Raji (cell line): ENCODE results near the gene CYP1B1.

Source experiments
- POLR2A ChIP-seq: IDR thresholded peaks from 2 replicates; pipeline ENCODE4 v1.6.1; 2011; ENCODE audit warnings: low read depth, low read length, control low read depth; ENCODE audit not compliant: insufficient read depth

Gene CYP1B1

DNA sequence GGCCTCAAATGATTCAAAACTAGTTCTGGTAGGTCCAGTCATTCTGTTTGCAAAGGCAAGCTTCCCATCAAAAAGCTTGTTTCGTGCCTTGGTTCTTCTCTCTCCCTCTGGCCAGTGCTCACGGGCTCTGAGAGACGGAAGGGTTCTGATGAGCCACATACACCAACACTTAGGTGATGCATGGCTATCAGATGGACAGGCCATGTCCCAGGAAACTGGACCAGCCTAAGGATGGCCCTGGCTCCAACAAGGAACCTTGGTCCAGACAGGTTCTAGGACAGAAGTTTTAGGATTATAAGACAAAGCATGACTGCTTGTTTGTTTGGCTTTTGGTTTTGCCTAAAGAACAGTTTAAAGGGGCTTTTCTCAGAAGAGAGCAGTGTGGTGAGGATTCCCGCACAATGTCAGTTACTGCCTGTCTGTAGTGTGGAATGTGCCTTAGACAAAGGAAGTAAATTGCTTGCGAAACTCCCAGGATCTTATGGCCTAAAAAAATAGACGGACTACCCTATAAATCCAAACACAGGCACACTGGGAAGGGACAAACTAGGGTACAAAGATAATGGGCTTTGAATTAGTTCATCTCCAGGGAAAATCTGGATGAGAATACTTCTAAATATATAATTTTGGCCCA is 10.3 kb downstream of the CYP1B1 start:
- TF ChIP-seq POLR2A: no peak

DNA sequence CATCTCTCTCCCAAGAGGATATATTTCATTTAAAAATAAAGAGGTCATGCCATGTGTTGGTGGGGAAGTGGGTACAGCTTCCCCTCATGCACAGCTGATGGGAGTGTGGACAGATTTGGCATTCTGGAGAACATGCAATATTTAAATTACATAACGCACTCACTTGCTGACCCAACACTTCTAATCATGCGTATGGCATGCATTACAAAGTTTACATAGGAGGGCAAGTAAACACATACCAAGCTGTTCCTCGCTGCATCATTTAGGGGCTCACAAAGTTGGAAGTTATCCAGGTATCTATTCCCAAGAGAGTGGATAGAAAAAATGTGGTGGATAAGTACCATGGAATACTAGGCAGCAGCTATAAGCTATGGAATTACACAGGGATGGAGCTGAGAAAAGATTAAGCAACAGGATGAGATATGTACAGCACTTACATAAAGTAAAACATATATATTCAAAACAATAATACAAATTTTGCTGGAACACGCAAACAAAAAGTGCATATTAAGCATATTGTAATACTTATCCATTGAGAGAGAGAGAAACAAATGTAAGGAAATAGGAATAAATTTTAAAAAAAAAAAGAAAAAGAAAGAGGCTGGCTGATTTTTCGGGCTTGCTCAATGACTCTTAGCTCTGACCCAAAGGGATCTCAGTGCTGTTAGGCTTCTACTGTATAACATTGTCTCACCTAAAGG is 11.0 kb downstream of the CYP1B1 start:
- TF ChIP-seq POLR2A: no peak

DNA sequence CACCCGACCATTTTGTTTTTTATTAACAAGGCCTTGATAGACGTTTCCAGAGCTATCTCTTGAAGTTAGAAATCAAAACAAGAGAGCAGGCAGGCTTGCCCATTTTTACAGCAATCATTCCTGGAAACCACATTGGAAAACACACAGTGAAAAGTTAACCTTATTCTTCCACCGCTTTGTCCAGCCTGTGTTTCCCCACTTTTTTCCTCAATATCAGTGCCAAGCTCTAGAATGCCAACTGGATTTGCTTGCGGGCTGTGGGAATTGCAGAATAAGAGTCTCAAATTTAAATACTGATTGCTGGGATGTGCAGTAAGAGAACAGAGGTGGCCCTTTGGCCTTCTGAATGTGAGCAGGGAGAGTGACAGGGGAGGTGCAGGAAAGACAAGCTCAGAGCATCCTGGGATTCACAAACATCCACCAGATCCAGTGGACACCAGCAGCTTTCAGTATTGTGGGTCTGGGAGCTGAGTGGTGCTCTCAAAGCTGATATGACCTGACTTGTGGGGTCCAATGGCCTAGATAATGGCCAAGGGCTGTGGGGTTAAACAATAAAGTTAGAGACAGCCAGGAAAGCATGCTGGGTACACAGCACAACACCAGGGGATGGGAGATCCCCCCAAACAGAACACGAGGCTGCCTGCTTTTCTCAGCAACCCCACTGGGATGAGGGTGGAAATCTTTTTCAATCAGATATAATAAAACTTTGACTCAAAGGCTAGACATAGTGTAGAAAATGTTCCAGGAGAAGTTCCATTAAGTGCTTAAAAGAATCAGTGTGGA is 15.5 kb downstream of the CYP1B1 start:
- TF ChIP-seq POLR2A: no peak

DNA sequence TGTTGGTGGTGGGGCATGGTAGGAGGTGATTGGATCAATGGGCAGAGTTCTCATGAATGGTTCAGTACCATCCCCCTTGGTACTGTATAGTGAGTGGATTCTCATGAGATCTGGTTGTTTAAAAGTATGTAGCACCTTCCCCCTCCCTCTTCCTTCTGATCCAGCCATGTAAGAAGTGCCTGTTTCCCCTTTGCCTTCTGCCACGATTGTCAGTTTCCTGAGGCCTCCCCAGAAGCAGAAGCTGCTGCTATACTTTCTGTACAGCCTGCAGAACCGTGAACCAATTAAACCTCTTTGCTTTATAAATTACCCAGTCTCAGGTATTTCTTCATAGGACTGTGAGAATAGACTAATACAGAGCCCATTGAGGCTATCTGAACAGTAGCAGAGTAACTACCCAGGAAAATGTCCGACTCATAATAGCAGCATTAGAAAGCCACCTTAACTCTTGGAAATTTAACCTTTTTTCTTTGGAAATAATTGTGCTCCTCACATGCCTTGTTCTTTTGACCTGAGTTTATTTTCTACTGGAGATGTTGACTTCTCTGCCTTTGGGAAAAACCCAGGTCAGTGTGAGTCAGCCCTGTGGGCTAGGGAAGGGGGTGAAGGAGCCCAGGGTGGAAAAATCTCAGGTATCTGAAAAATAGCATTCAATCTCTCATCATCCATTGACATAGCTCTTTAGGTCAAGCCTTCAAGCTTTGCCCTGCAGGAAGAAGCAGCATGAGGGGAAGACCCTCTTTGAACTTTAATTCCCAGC is 18.1 kb downstream of the CYP1B1 start:
- no peak for TF ChIP-seq POLR2A

DNA sequence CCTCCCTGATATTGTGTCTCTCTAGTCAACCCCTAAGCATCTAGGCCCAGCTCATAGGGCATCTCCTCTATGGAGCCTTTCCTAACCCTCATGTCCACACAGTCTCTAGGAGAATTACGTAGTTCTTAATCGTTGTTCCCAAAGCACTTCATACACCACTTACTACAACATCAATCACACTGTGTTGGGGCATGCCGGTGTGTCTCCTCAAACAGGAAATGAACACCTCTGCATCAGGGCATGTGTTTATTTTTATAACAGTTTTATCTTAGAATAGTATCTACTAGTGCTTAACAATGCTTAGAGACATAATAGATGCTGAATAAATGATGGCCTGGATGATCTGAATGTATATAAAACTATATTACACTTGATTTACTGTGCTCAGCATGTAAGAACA is 19.7 kb downstream of the CYP1B1 start:
- TF ChIP-seq POLR2A: no peak

DNA sequence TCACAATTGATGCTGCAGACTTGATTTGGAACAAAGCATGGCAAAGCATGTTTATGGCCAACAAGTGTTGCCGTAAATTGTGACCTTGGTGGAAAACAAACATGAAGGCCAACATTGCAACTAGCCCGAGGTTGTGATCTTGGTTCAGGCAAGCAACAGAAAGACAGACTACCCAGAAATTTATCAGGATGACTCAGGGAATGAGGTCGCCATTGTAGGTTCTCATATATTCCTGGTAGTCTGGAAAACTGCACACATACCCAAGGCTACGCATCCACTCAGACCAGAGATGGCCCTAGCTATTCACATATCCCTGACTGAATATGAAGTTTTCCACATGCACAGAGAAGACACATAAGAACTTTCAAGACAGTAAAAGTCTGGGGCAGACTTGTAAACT is 30.1 kb downstream of the CYP1B1 start:
- no peak for TF ChIP-seq POLR2A

DNA sequence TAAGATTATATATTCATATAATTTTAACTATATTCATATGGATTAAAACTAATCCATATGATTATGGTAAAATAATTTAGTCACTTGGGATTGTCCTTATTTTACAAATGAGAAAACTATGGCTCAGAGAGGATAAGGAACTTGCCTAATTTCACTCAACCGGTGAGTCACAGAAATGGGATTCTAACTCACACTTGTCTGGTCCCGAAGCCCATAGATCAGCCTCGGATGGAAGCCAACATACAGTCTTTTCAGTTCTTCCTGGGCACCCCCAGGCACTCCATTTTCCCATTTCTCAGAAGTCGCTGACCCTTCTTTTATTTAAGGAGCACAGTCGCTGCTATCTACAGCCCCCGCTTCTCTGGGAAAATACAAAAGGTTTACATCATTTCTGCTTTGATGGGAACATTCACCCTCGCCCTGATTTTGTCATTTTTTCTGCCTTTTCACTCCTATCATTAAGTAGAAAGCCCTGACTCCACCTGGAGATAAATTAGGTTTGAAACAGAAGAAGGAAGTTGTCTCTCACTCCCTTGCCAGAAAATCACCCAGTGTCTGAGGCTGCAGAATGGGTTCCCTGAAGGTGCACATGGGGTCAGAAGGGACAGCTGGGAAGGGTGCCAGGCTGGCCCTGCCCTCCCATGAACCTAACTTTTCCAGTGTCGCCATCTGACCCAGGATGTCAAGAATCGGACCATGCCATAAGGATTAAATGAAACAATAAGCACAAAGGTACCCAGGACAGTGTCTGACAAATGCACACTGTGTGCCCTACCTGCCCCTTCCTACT is 36.6 kb downstream of the CYP1B1 start:
- TF ChIP-seq POLR2A: no peak

DNA sequence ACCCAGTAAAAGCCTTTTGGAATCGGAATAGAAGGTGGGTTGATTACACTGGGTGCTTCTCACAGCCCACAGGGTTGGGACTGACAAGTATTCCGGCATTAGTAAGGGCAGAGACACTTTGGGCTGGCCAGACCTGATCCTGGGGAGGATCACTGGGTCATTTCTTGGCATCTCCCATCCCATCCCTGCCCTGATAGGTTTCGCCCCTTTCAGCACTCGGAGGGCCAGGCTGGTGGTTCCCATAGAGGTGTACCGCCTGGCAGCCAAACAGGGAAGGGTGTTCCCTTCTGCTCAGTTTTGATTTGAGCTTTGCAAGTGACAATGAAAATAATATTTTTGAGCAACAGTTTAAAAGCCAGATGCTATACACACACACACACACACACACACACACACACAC is 37.3 kb downstream of the CYP1B1 start:
- TF ChIP-seq POLR2A: no peak

DNA sequence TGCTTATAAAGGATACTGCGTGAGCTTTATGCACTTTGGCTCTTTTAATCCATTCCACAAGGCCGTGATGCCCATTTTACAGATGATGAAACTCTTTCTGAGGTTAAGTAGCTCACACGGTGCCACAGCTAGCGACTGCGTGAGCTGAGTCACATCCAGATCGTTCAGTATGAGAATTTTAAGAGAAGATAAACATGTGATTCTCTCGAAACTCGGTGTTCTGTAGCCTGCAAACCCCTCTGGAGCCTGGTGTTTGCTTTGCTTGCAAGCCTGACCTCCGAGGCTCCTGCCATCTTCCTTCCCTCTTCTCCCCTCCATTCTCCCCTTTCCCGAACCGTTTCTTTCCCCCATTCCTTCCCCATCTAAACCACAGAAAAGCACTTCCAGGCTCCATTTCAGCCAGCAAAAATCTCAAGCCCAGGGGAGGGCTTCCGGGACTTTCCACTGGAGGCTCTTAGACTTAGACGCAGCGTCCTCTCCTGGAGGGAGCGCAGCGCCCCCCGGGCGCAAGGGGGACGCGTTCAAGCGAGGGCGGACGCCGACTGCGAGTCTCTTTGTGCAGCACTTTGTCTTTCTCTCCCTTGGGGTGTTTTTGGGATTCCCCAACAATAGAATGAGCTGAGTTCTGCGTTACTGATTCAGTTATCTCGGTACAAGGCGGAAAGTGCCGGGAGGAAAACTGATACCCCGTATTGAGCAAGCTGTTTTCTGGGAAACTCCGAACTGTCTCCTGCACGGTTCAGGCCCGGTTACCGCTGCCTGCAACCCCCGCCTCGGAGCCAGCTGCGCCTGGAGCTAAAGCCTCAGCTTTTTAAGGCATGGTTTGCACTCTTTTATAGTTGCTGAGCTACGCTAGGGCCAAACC is 38.0 kb downstream of the CYP1B1 start:
- TF ChIP-seq POLR2A: no peak

DNA sequence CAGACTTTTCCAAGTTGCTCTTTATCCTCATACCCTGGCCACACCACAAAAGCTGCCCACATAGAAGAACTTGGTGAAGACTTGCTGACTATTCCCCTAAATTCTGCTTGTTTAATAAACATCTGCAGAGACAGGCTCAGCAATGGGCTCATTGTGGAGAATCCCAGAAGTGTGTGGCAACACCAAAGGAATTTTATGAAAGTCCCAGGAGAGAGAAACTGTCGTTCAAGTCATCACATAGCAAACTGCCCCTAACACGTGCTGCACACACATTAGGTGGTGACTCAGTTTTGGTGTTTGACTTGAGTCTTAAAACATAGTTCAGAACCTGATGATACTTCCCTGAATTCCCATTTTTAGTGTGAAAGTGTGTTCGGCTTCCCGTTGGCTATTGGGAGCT is 38.6 kb downstream of the CYP1B1 start:
- TF ChIP-seq POLR2A: no peak

DNA sequence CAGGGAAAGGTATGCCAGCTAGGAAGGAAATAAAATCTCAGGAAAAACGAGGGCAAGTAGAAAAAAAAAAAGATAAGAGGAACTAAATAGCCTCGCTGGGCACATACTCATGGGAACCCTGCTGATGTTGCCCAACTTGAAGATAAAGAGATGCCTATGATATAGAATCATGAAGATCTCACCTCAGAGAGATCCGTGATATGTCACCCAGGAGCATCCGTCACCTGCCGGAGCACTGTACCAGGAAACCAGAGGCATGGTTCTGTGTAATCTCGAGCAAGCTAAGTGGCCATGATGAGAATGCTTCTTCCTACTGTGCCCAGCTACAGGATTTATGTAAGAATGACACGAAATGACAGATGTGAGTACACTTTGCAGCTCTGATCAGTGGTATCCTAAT is 40.0 kb downstream of the CYP1B1 start:
- TF ChIP-seq POLR2A: no peak

DNA sequence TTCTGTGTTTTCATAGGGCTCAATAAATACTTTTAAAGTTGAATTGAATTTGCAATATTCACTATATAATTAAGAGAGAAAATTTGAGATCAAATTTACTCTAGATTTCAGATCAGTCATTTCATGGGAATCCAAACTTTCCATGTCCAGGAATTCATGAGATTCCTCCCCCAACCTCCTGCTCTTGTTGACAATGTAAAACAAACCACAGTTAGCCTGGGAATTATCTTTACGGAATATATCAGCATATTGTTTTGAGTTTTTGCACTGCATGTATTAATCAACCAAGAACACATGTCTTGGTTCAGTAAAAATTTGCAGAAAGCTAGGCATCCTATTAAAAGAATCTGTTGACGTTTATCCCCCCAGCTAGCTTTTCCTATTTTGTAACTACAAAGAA is 42.3 kb downstream of the CYP1B1 start:
- TF ChIP-seq POLR2A: no peak

DNA sequence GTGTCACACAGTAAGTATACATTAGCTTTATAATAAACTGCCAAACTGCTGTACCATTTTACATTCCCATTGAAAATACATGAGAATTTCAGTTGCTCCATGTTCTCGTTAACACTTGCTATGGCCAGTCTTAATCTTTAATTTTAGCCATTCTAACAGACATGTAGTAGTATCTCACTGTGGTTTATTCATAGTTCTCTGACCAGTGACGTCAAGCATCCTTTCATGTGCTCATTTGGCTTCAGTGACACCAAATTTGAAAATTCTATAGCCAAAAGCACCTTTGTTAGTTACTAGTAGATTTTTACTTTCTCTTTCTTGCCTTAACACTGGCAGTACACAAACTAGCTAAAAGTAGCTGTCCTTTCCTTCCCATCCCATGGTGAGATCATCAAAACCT is 43.0 kb downstream of the CYP1B1 start:
- no peak for TF ChIP-seq POLR2A
